ENCODE measurements around the gene ARF6.
"Not testable (repeated sequence)": the region's sequence is repeated elsewhere in the genome, so short reads cannot be mapped to it uniquely, and the experiment has no call there.

The ARF6 gene

GRCh38 chr14:49905989-49906388 lies 13.1 kb downstream of the ARF6 start:
- no peak for DNase-seq (ENCODE audit: low spot score)
- FAIRE-seq, result no peak

DNA sequence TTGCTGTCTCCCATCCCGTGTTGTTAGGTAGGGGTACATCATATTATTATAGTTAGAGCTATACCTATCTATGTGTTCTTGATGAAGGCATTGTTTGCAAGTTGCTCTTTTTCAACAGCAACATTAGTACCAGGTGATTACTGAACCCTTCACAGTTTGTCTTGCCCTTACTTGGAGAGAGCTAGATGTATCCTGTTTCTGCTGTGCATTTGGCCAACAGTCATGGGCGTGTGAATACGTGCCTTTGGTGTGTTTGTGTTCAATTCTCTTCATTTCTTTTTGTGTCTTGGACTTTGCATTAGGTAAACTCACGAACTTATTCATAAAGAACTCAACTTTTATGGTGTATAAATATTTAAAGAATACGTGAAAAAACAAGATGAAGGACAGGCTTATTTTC lies 14.3 kb downstream of the ARF6 start:
- DNase-seq (ENCODE audit: low spot score), result no peak
- no peak for FAIRE-seq

- FAIRE-seq (no peak), DNase-seq (ENCODE audit: low spot score) (peak; percentile 22)
These were observed 15.5 kb downstream of the ARF6 start for GRCh38 chr14:49908433-49908782.

DNA sequence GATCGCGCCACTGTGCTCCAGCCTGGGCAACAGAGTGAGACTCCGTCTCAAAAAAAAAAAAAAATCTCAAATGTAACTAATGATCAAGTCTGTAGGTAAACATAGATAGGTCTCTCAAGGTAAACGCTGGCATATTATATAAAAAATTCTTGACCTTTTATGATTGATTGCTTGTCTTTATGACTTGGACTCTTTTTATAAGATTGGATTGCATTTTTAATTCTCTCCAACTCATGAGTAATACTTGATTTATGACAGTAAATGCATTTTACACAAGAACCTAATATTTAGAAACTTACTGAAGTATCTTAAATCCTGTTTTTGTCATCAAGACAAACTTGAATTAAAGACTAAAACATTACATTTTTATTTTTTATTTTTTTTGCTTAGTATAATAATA lies 16.1 kb downstream of the ARF6 start:
- FAIRE-seq, result no peak

DNA sequence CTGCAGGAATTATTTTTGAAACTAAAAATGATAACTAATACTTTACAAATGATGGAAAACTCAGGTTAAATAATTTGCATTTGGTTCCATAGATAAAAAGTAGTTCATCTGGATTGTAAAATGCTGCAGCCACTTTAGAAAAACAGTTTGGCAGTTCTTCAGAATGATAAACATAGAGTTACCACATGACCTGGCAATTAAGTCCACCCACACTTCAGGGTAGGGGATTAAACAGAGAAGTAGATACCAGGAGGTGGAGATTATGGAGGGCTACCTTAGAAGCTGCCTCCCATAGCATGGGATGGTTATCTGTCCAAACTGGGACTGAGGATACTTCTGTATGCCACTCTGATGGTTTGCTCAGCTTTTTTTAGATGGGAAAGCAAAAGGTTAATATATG lies 22.2 kb downstream of the ARF6 start:
- no peak for DNase-seq (ENCODE audit: low spot score)
- no peak for FAIRE-seq

More for the DNA sequence above, 16.1 kb downstream of the ARF6 start:
- DNase-seq (ENCODE audit: low spot score), result no peak

DNA sequence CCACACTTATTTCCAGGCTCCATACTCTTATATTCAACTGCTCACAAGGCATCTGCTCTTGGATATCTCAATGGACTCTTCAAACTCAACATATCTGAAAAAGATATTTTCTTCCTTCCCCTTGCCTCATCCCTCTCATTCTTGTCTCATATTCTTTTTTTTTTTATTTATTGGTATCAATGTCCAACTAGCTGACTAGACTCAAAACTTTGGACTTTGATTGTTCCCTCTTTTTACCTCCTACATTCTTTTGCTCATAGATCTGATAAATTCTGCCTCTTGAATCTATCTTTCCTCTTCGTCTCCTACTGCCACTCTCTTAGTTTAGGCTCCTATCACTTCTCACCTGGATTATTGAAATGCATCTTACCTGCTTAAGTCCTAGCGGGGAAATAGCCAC lies 25.8 kb downstream of the ARF6 start:
- no peak for DNase-seq (ENCODE audit: low spot score)
- no peak for FAIRE-seq

GRCh38 chr14:49919825-49920659 lies 27.2 kb downstream of the ARF6 start:
- no peak for FAIRE-seq
- no peak for DNase-seq (ENCODE audit: low spot score)

DNA sequence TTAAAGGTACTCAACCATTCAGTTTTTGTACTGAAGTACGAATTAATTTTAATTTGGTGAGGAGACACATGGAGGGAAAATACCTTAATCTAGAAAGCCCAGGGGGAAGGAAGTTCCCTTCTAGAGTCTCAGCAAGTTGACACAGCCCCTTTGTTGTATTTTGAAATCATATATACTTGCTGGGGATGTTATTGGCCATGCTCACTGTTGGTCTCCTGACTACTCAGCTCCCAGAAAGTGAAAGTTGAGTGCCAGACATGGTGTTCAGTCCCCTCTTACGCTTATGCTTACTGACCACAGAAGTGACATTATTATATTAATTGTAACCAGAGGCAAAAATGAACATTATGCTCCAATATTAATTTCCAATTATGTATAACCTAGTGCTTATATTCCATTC lies 28.1 kb downstream of the ARF6 start:
- FAIRE-seq (no peak), DNase-seq (ENCODE audit: low spot score) (no peak)

DNA sequence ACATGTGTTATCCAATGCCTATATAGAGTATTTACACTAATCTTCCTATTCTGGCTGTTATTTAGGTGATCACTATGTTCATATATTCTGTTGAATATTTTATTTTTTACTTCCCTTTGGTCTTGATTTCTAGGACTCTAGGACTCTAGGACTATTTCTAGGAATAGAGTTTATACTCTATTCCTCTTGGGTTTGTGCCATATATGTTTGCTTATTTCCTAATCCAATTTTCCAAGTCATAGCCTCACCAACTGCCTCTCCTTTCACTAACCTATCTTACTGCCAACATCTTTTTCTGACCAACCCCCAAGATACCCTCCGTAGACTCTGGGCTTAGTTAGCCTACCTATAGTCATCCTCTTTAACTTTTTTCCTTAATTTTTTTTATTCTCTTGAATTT lies 28.5 kb downstream of the ARF6 start:
- FAIRE-seq, result no peak
- DNase-seq (ENCODE audit: low spot score), result no peak

- FAIRE-seq, result no peak
- no peak for DNase-seq (ENCODE audit: low spot score)
These were observed 30.6 kb downstream of the ARF6 start for GRCh38 chr14:49923442-49923841.

GRCh38 chr14:49923881-49924280 lies 31.0 kb downstream of the ARF6 start:
- FAIRE-seq, result no peak
- DNase-seq (ENCODE audit: low spot score), result no peak

DNA sequence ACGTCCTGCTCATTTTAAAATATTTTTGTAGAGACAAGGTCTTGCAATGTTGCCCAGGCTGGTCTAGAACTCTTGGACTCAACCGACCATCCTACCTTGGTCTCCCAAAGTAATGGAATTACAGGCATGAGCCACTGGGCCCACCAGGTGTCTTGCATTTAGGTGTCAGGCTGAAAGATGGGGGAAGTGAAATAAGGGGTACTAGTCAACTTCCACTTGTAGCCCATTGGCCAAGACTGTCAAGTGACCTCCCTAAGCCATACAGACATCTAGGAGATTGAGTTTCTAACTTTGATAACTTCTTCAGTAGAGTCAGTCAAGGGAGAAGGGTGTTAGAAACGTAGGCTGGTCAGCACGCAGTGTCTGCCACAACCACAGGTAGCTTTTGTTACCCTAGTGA lies 32.0 kb downstream of the ARF6 start:
- no peak for DNase-seq (ENCODE audit: low spot score)
- FAIRE-seq, result no peak

- FAIRE-seq, result no peak
These were observed 33.9 kb downstream of the ARF6 start for GRCh38 chr14:49926803-49927202.

DNA sequence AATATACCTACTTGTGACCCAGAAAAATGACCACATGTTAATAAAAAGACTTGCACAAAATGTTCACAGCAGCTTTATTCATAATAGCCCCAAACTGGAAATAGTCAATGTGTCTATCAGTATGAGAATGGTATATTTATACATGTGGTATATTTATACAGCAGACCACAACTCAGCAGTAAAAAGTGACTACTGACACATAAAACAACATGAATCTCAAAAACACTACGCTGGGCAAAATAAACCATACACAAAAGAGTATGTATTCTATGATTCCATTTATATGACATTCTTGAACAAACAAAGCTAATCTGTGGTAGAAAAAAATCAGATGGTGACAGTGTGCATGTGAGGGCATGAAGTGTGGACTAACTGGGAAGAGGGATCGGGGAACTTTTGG lies 35.1 kb downstream of the ARF6 start:
- DNase-seq (ENCODE audit: low spot score) (no peak), FAIRE-seq (no peak)

More at GRCh38 chr14:49926803-49927202, 33.9 kb downstream of the ARF6 start:
- DNase-seq (ENCODE audit: low spot score), result no peak

GRCh38 chr14:49930720-49931119 lies 37.8 kb downstream of the ARF6 start:
- FAIRE-seq (no peak), DNase-seq (ENCODE audit: low spot score) (no peak)

DNA sequence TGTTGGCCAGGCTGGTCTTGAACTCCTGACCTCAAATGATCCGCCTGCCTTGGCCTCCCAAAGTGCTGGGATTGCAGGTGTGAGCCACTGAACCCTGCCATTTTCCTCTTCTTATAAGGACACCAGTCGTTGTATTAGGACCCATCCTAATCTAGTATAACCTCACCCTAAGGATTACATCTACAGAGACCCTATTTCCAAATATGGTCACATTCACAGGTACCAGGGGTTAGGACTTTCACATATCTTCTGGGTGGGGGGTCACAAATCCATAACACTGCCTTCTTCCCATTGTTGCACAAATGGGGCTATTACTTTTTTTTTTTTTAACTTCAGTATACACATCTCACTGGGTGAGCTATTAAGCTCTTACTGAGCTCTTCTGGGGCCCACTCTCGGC lies 38.6 kb downstream of the ARF6 start:
- DNase-seq (ENCODE audit: low spot score) (no peak), FAIRE-seq (no peak)

DNA sequence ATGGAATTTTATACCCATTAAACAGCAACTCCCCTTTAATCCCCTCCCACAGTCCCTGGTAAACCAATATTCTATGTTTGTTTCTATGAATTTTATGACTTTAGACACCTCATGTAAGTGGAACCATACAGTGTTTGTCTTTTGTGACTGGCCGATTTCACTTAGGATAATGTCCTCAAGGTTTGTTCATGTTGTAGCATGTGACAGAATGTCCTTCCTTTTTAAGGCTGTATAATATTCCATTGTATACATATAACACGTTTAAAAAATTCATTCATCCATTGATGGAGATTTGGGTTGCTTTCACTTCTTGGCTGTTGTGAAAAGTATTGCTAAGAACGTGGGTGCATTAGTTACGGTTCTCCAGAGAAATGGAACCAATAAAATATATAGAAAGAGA lies 40.2 kb downstream of the ARF6 start:
- DNase-seq (ENCODE audit: low spot score) (no peak), FAIRE-seq (no peak)

- no peak for FAIRE-seq
- no peak for DNase-seq (ENCODE audit: low spot score)
These were observed 40.8 kb downstream of the ARF6 start for GRCh38 chr14:49933704-49934103.

DNA sequence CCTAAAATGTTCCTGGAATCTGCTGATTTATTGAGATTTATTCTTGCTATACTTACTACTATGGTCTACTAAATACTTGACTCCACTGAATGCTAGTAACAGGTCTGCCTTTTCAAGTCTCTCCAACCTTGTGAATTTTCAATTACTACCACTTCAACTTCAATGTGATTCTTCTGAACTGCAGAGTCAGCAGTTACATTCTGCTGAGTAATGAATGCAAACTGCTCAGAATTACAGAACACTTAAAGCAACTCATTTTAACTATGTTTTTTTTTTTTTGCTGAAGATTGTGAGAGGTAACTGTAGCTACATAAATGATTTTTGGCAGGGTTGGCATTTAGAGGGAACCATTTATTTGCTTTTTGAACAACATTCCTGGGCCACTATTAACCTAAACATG lies 41.8 kb downstream of the ARF6 start:
- DNase-seq (ENCODE audit: low spot score) (no peak), FAIRE-seq (no peak)

GRCh38 chr14:49935526-49935925 lies 42.6 kb downstream of the ARF6 start:
- DNase-seq (ENCODE audit: low spot score), result no peak
- FAIRE-seq, result no peak

- not testable (repeated sequence) for DNase-seq (ENCODE audit: low spot score); FAIRE-seq
These were observed 43.4 kb downstream of the ARF6 start for GRCh38 chr14:49936246-49936645.

DNA sequence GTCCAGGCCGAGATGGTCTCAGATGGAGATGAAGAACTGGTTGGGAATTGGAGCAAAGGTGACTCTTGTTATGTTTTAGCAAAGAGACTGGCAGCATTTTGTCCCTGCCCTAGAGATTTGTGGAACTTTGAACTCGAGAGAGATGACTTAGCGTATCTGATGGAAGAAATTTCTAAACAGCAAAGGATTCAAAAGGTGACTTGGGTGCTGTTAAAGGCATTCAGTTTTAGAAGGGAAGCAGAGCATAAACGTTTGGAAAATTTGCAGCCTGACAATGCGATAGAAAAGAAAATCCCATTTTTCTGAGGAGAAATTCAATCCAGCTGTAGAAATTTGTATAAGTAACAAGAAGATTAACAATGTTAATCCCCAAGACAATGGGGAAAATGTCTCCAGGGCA lies 44.0 kb downstream of the ARF6 start:
- FAIRE-seq; DNase-seq (ENCODE audit: low spot score): not testable (repeated sequence)

DNA sequence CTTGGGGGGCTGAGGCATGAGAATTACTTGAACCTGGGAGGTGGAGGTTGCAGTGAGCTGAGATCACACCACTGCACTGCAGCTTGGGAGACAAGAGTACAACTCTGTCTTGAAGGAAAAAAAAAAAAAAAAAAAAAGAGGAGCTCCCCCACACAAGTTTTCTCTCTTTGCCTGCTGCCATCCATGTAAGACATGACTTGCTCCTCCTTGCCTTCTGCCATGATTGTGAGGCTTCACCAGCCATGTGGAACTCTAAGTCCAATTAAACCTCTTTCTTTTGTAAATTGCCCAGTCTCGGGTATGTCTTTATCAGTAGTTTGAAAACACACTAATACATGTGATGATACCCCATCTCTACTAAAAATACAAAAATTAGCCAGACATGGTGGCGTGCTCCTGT lies 46.3 kb downstream of the ARF6 start:
- DNase-seq (ENCODE audit: low spot score); FAIRE-seq: not testable (repeated sequence)
